ENCODE results near the gene MYL12A. TPM values are rescaled to one million over a fixed set of nuclear protein-coding genes. Genes with fewer than 3 reads are reported as not detected.
A peak's percentile ranks its signal among the peaks of the same experiment; 100 is the strongest.
"Not testable (repeated sequence)": the region's sequence is repeated elsewhere in the genome, so short reads cannot be mapped to it uniquely, and the experiment has no call there.

The MYL12A gene
- total and polyA plus RNA-seq, 7 donors: 165 to 1,173 (median 208) TPM

GRCh38 chr18:3218819-3219218 is 28.8 kb upstream of the MYL12A start:
- peak overlapping the region; percentile 76 to 85 (median 82) for H3K27ac ChIP-seq
- TF ChIP-seq POLR2AphosphoS5 (IDR thresholded peaks at IDR 0.05) (no peak), EP300 (IDR thresholded peaks at IDR 0.05) (no peak), POLR2A (IDR thresholded peaks at IDR 0.05) (no peak), CTCF (IDR thresholded peaks at IDR 0.05) (no peak)
- 85 to 96% methylated on average over 2 of the region's 2 CpGs for WGBS, 2 donors
- H3K4me1 ChIP-seq: peaks cover 0 to 19% (median 5%) of the 10 kb centered on the region in 4 donors
- intact Hi-C loops (cut with DNase I): loop anchor here (2.0 to 5.0 kb wide), 3 partner anchors 28 to 43 kb away; partner anchors contain the start of genes MYL12A and MYL12B
- H3K4me3 ChIP-seq: peak overlapping the region; percentile 30 to 48 (median 35)
- no peaks in the 10 kb centered on the region for H3K27me3 ChIP-seq
- peaks cover 0 to 12% (median 3%) of the 10 kb centered on the region in 4 donors for H3K36me3 ChIP-seq
- no peak for DNase-seq
- no peaks in the 10 kb centered on the region for H3K9me3 ChIP-seq

- TF ChIP-seq EP300 (IDR thresholded peaks at IDR 0.05) (no peak), POLR2AphosphoS5 (IDR thresholded peaks at IDR 0.05) (no peak), CTCF (IDR thresholded peaks at IDR 0.05) (no peak)
- WGBS, 2 donors: 88% methylated on average over 8 of the region's 8 CpGs
- Histone ChIP-seq H3K9me3 (no peaks in the 10 kb centered on the region), H3K36me3 (peaks cover 0 to 11% (median 3%) of the 10 kb centered on the region in 4 donors), H3K27me3 (no peaks in the 10 kb centered on the region), H3K4me1 (peaks cover 0 to 19% (median 5%) of the 10 kb centered on the region in 4 donors), H3K27ac (peak overlapping the region; percentile 76 to 85 (median 82)), H3K4me3 (peak overlapping the region; percentile 30 to 48 (median 35))
- DNase-seq: no peak
- intact Hi-C loops (cut with DNase I): loop anchor here (2.0 to 5.0 kb wide), 3 partner anchors 28 to 43 kb away; partner anchors contain the start of genes MYL12A and MYL12B
These were observed 28.4 kb upstream of the MYL12A start for GRCh38 chr18:3219241-3219630.

- Histone ChIP-seq H3K27me3 (no peaks in the 10 kb centered on the region), H3K36me3 (peaks cover 0 to 5% (median 2%) of the 10 kb centered on the region in 4 donors), H3K4me1 (peaks cover 0 to 19% (median 5%) of the 10 kb centered on the region in 4 donors), H3K9me3 (no peaks in the 10 kb centered on the region), H3K4me3 (peak within 1 kb of the TSS; percentile 30 to 48 (median 35)), H3K27ac (peak within 1 kb of the TSS; percentile 76 to 85 (median 82))
- no peak for TF ChIP-seq EP300 (IDR thresholded peaks at IDR 0.05)
- TF ChIP-seq POLR2AphosphoS5 (IDR thresholded peaks at IDR 0.05): peak in 1 of 4 donors; percentile 8
- no peak for DNase-seq
- 86 to 89% methylated on average over 9 of the region's 9 CpGs for WGBS, 2 donors
- intact Hi-C loops (cut with DNase I): loop anchor here (2.0 to 5.0 kb wide), 3 partner anchors 27 to 43 kb away; partner anchors contain the start of genes MYL12A and MYL12B
These were observed 27.8 kb upstream of the MYL12A start, which contains the start of gene MYOM1 for GRCh38 chr18:3219631-3220335. Gene MYOM1, minus strand, starts transcription at chr18:3219968. Its CDS starts 4,745 bp downstream, at chr18:3215223.

- peaks cover 0 to 19% (median 5%) of the 10 kb centered on the region in 4 donors for H3K4me1 ChIP-seq
- H3K36me3 ChIP-seq; H3K27me3 ChIP-seq; H3K9me3 ChIP-seq; intact Hi-C loops (cut with DNase I); H3K4me3 ChIP-seq; DNase-seq: not testable (repeated sequence)
- H3K27ac ChIP-seq: peak overlapping the region in 3 of 4 donors; percentile 82 to 85 (median 83)
- WGBS, 2 donors: 90 to 93% methylated on average over 4 of the region's 4 CpGs
These were observed 26.7 kb upstream of the MYL12A start for GRCh38 chr18:3220868-3221267.

GRCh38 chr18:3221496-3221895 is 26.1 kb upstream of the MYL12A start:
- no peak for TF ChIP-seq EP300 (IDR thresholded peaks at IDR 0.05)
- TF ChIP-seq POLR2A (IDR thresholded peaks at IDR 0.05): no peak
- TF ChIP-seq POLR2AphosphoS5 (IDR thresholded peaks at IDR 0.05): no peak
- H3K9me3 ChIP-seq: no peaks in the 10 kb centered on the region
- no peak for DNase-seq
- peaks cover 0 to 19% (median 5%) of the 10 kb centered on the region in 4 donors for H3K4me1 ChIP-seq
- WGBS, 2 donors: 94 to 95% methylated on average over 6 of the region's 6 CpGs
- no peak overlapping the region for H3K4me3 ChIP-seq
- H3K27me3 ChIP-seq: no peaks in the 10 kb centered on the region
- H3K27ac ChIP-seq: peak overlapping the region in 1 of 4 donors; percentile 82
- H3K36me3 ChIP-seq: no peaks in the 10 kb centered on the region
- intact Hi-C loops (cut with DNase I): no loop called here

- H3K27ac ChIP-seq: no peak overlapping the region
- no peaks in the 10 kb centered on the region for H3K36me3 ChIP-seq
- no peak overlapping the region for H3K4me3 ChIP-seq
- 43 to 47% methylated on average over 1 of the region's 1 CpG for WGBS, 2 donors
- DNase-seq: no peak
- no peak for TF ChIP-seq CTCF (IDR thresholded peaks at IDR 0.05)
- no peak for TF ChIP-seq POLR2A (IDR thresholded peaks at IDR 0.05)
- TF ChIP-seq POLR2AphosphoS5 (IDR thresholded peaks at IDR 0.05): no peak
- no peak for TF ChIP-seq EP300 (IDR thresholded peaks at IDR 0.05)
- intact Hi-C loops (cut with DNase I): no loop called here
- no peaks in the 10 kb centered on the region for H3K9me3 ChIP-seq
- H3K4me1 ChIP-seq: peaks cover 0 to 10% (median 5%) of the 10 kb centered on the region in 4 donors
- H3K27me3 ChIP-seq: no peaks in the 10 kb centered on the region
These were observed 24.2 kb upstream of the MYL12A start for GRCh38 chr18:3223356-3223755.
